MCF 10A (cell line): ENCODE results near the gene DAO. TPM values are rescaled to one million over a fixed set of nuclear protein-coding genes. Genes with fewer than 3 reads are reported as not detected.

Experiments used
- BruUV-seq: library from RNA; stranded (reverse); fragments of 400-500 nt; replicated peaks from 2 replicates; lab custom pipeline; 2021; lab: Mats Ljungman, UMichigan
- CTCF ChIA-PET: fragments of 300-600 bp; sonication (Branson Sonifier 250); formaldehyde crosslinking; extraction: SDS; loops from one replicate; lab custom pipeline; 2021; ENCODE audit warnings: antibody characterized with exemption, inconsistent platforms; lab: Yijun Ruan, JAX
- POLR2A ChIA-PET: fragments of 300-600, 350-650 bp; sonication (Branson Sonifier 250); formaldehyde crosslinking; extraction: SDS; loops from one replicate; lab custom pipeline; 2020; ENCODE audit warnings: antibody characterized with exemption, inconsistent platforms; lab: Yijun Ruan, JAX
- DNase-seq: peaks from one replicate; pipeline ENCODE4 v3.0.0-alpha.2; 2018; ENCODE audit not compliant: unreplicated experiment
- H3K27ac Mint-ChIP-seq: one replicate; pipeline ENCODE4 v1.8.0; 2022; ENCODE audit warnings: mild to moderate bottlenecking, low read depth, mixed read lengths; ENCODE audit not compliant: unreplicated experiment
- H3K27me3 Mint-ChIP-seq: one replicate; pipeline ENCODE4 v1.8.0; 2022; ENCODE audit warnings: mixed read lengths; ENCODE audit not compliant: insufficient read depth, unreplicated experiment
- H3K36me3 Mint-ChIP-seq: one replicate; pipeline ENCODE4 v1.8.0; 2022; ENCODE audit warnings: mild to moderate bottlenecking, moderate library complexity, mixed read lengths; ENCODE audit not compliant: insufficient read depth, unreplicated experiment
- H3K4me1 Mint-ChIP-seq: one replicate; pipeline ENCODE4 v1.8.0; 2022; ENCODE audit warnings: mixed read lengths; ENCODE audit not compliant: insufficient read depth, unreplicated experiment
- H3K4me3 Mint-ChIP-seq: one replicate; pipeline ENCODE4 v1.8.0; 2022; ENCODE audit warnings: mild to moderate bottlenecking, moderate library complexity, mixed read lengths; ENCODE audit not compliant: unreplicated experiment
- H3K9me3 Mint-ChIP-seq: one replicate; pipeline ENCODE4 v1.8.0; 2022; ENCODE audit warnings: mixed read lengths; ENCODE audit not compliant: unreplicated experiment
- intact Hi-C: fragments of 100-400 bp; cut with micrococcal nuclease; formaldehyde crosslinking; loops from 2 replicates; pipeline ENCODE4 v1.14.1; 2022
- total RNA-seq: library from RNA; stranded (reverse); gene quantifications from 2 replicates; pipeline ENCODE4 v1.2.3, GENCODE V29; 2022
- TF ChIP-seq, protein P1 (sequence below): fragments of 200-600 bp; IDR thresholded peaks from one replicate; pipeline ENCODE4 v1.8.0; 2022; ENCODE audit warnings: antibody characterized with exemption, mild to moderate bottlenecking; ENCODE audit not compliant: unreplicated experiment

Gene DAO
- total RNA-seq, 1 experiment from 2014 or later = not detected

- H3K36me3 Mint-ChIP-seq = no peaks in the 10 kb centered on the region
- no TSS peak for BruUV-seq
- peaks cover 5% of the 10 kb centered on the region for H3K4me1 Mint-ChIP-seq
- peak; percentile 20 for DNase-seq
- H3K27me3 Mint-ChIP-seq = no peaks in the 10 kb centered on the region
- CTCF ChIA-PET = interaction anchor here (0.6 kb wide), 1 partner anchor 182 kb away, joined by 3 read pairs; no protein-coding TSS in a partner anchor
- TF ChIP-seq, protein P1, sequence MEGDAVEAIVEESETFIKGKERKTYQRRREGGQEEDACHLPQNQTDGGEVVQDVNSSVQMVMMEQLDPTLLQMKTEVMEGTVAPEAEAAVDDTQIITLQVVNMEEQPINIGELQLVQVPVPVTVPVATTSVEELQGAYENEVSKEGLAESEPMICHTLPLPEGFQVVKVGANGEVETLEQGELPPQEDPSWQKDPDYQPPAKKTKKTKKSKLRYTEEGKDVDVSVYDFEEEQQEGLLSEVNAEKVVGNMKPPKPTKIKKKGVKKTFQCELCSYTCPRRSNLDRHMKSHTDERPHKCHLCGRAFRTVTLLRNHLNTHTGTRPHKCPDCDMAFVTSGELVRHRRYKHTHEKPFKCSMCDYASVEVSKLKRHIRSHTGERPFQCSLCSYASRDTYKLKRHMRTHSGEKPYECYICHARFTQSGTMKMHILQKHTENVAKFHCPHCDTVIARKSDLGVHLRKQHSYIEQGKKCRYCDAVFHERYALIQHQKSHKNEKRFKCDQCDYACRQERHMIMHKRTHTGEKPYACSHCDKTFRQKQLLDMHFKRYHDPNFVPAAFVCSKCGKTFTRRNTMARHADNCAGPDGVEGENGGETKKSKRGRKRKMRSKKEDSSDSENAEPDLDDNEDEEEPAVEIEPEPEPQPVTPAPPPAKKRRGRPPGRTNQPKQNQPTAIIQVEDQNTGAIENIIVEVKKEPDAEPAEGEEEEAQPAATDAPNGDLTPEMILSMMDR = no peak
- H3K27ac Mint-ChIP-seq = no peak overlapping the region
- POLR2A ChIA-PET = no interaction called here
- intact Hi-C loops = no loop called here
- H3K4me3 Mint-ChIP-seq = no peak overlapping the region
- H3K9me3 Mint-ChIP-seq = no peaks in the 10 kb centered on the region
These were observed 34.2 kb downstream of the DAO start for GRCh38 chr12:108914121-108914531.

DNA sequence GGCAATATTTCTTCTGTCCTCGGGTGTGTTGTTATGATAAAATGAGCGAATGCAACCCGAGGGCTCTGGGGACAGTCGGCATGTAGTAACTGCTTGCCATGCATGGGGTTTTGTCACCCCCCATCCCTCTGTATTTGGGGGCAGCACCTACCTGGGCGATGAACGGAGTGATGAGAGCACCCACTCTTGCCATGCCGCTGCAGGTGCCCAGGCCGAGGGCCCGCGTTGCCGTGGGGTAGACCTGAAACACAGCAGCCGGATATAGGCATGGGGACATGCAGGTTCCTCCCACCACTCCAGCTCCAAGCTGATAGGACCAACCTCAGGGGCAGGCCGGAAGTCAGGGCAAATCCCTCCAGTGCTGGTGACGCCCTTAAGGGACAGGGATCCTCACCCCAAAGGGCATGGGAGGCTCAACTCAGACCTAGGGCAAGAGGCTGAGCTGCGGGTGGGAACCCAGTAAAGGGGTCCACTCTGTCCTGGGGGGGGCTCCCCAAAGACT is 35.8 kb downstream of the DAO start:
- ChIA-PET POLR2A (no interaction called here), CTCF (interaction anchor here (0.6 kb wide), 2 partner anchors 64 to 153 kb away, joined by 3 read pairs; no protein-coding TSS in a partner anchor)
- intact Hi-C loops = no loop called here
- Mint-ChIP-seq H3K4me1 (peaks cover 5% of the 10 kb centered on the region), H3K27ac (no peak overlapping the region), H3K4me3 (no peak overlapping the region), H3K27me3 (peaks cover under 1% of the 10 kb centered on the region), H3K9me3 (no peaks in the 10 kb centered on the region), H3K36me3 (no peaks in the 10 kb centered on the region)
- TF ChIP-seq, protein P1 = no peak
- BruUV-seq = no TSS peak
- no peak for DNase-seq

DNA sequence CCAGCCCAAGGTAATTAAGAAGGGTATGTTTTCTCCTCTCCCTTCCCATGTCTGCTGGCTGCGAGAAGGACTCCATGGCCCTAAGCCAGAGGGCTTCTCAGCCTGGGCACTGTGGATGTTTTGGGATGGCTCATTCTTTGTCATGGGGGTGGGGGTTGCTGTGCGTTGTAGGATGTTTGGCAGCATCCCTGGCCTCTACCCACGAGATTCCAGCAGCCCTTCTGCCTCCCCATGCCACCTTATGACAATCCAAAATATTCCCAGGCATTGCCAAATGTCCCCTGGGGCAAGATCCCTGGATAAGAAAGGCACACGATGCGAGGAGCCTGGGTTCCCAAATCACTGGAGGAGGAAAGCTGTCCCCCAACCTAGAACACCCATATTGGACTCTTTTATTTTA is 36.4 kb downstream of the DAO start:
- Mint-ChIP-seq H3K27me3 (peaks cover 7% of the 10 kb centered on the region), H3K36me3 (no peaks in the 10 kb centered on the region), H3K9me3 (no peaks in the 10 kb centered on the region), H3K4me3 (no peak overlapping the region), H3K27ac (no peak overlapping the region), H3K4me1 (peaks cover 5% of the 10 kb centered on the region)
- no peak for DNase-seq
- ChIA-PET POLR2A (no interaction called here), CTCF (interaction anchor here (0.6 kb wide), 1 partner anchor 153 kb away, joined by 3 read pairs; no protein-coding TSS in a partner anchor)
- intact Hi-C loops = no loop called here
- no TSS peak for BruUV-seq
- TF ChIP-seq, protein P1 = no peak

GRCh38 chr12:108918206-108918605 is 38.3 kb downstream of the DAO start:
- H3K4me3 Mint-ChIP-seq = no peak overlapping the region
- CTCF ChIA-PET = no interaction called here

More at GRCh38 chr12:108918206-108918605, 38.3 kb downstream of the DAO start:
- intact Hi-C loops = no loop called here
- Mint-ChIP-seq H3K9me3 (no peaks in the 10 kb centered on the region), H3K4me1 (peaks cover 5% of the 10 kb centered on the region), H3K36me3 (no peaks in the 10 kb centered on the region), H3K27me3 (peaks cover 11% of the 10 kb centered on the region), H3K27ac (no peak overlapping the region)
- no peak for DNase-seq
- POLR2A ChIA-PET = no interaction called here
- BruUV-seq = no TSS peak
- TF ChIP-seq, protein P1 = no peak
